ENCODE results near the gene ZNF277.
A peak's percentile ranks its signal among the peaks of the same experiment; 100 is the strongest.

ZNF277 gene

GRCh38 chr7:112255388-112255720 is 48.9 kb downstream of the ZNF277 start:
- no peak for DNase-seq

- no peak for DNase-seq
These were observed 50.6 kb downstream of the ZNF277 start for GRCh38 chr7:112257073-112257472.

- no peak for DNase-seq
These were observed 54.4 kb downstream of the ZNF277 start for GRCh38 chr7:112260911-112261310.

GRCh38 chr7:112262036-112262435 is 55.5 kb downstream of the ZNF277 start:
- no peak for DNase-seq

- no peak for DNase-seq
These were observed 56.5 kb downstream of the ZNF277 start for GRCh38 chr7:112262855-112263487.

GRCh38 chr7:112263519-112263918 is 57.0 kb downstream of the ZNF277 start:
- no peak for DNase-seq

GRCh38 chr7:112266141-112266540 is 59.6 kb downstream of the ZNF277 start:
- no peak for DNase-seq

GRCh38 chr7:112266595-112267270 is 60.2 kb downstream of the ZNF277 start:
- DNase-seq = no peak

GRCh38 chr7:112267944-112268691 is 61.6 kb downstream of the ZNF277 start:
- DNase-seq = no peak

GRCh38 chr7:112271162-112271561 is 64.7 kb downstream of the ZNF277 start:
- DNase-seq = no peak

GRCh38 chr7:112272921-112273561 is 66.5 kb downstream of the ZNF277 start:
- peak in 1 of 5 donors; percentile 29 for DNase-seq

- no peak for DNase-seq
These were observed 72.5 kb downstream of the ZNF277 start for GRCh38 chr7:112279042-112279441.

GRCh38 chr7:112280267-112280666 is 73.8 kb downstream of the ZNF277 start:
- DNase-seq = no peak

- no peak for DNase-seq
These were observed 76.1 kb downstream of the ZNF277 start for GRCh38 chr7:112282476-112283188.

- DNase-seq = no peak
These were observed 77.0 kb downstream of the ZNF277 start for GRCh38 chr7:112283382-112283910.

GRCh38 chr7:112286250-112287086 is 80.0 kb downstream of the ZNF277 start:
- peak in 1 of 5 donors; percentile 21 for DNase-seq

GRCh38 chr7:112288301-112288700 is 81.8 kb downstream of the ZNF277 start:
- no peak for DNase-seq

GRCh38 chr7:112290065-112290464 is 83.6 kb downstream of the ZNF277 start:
- no peak for DNase-seq

GRCh38 chr7:112292162-112292561 is 85.7 kb downstream of the ZNF277 start:
- no peak for DNase-seq

GRCh38 chr7:112293416-112293815 is 86.9 kb downstream of the ZNF277 start:
- DNase-seq = no peak

- no peak for DNase-seq
These were observed 89.9 kb downstream of the ZNF277 start for GRCh38 chr7:112296432-112296831.

GRCh38 chr7:112297681-112298080 is 91.2 kb downstream of the ZNF277 start:
- no peak for DNase-seq
